GM23338 (cell line): ENCODE results near the gene IGFBP4. TPM values are rescaled to one million over a fixed set of nuclear protein-coding genes. Genes with fewer than 3 reads are reported as not detected.

Experiments
- ATAC-seq: fragments of 200-7000 bp; cut with Tn5 transposase; 3 replicates; pipeline ENCODE4 v1.9.1; 2020
- DNase-seq: peaks from one replicate; pipeline ENCODE4 v3.0.0-alpha.2; 2015; ENCODE audit warnings: low spot score
- H2AFZ ChIP-seq: fragments of 200-600 bp; sonication (generic); 2 replicates; pipeline ENCODE4 v1.8.0; 2016; ENCODE audit warnings: antibody characterized with exemption, mild to moderate bottlenecking, moderate library complexity
- H3F3A ChIP-seq: fragments of 200-600 bp; sonication (generic); replicated peaks from 2 replicates; pipeline ENCODE4 v1.8.0; 2017; ENCODE audit warnings: antibody characterized with exemption, mixed run types, low read depth
- H3K27ac ChIP-seq: fragments of 200-600 bp; sonication (generic); 2 replicates; pipeline ENCODE4 v1.6.1; 2016; ENCODE audit warnings: low read depth
- H3K27me3 ChIP-seq: fragments of 200-600 bp; sonication (generic); 2 replicates; pipeline ENCODE4 v1.8.0; 2016; ENCODE audit warnings: mild to moderate bottlenecking, mixed run types, moderate library complexity; ENCODE audit not compliant: insufficient read depth
- H3K36me3 ChIP-seq: fragments of 200-600 bp; sonication (generic); 2 replicates; pipeline ENCODE4 v1.8.0; 2016; ENCODE audit warnings: mild to moderate bottlenecking; ENCODE audit not compliant: insufficient read depth
- H3K4me1 ChIP-seq: fragments of 200-600 bp; sonication (generic); 2 replicates; pipeline ENCODE4 v1.8.0; 2016; ENCODE audit warnings: mild to moderate bottlenecking, moderate library complexity; ENCODE audit not compliant: insufficient read depth
- H3K4me2 ChIP-seq: fragments of 200-600 bp; sonication (generic); 2 replicates; pipeline ENCODE4 v1.7.1; 2017; ENCODE audit warnings: mixed run types
- H3K4me3 ChIP-seq: fragments of 200-600 bp; sonication (generic); 2 replicates; pipeline ENCODE4 v1.6.1; 2016; ENCODE audit warnings: mixed run types
- H3K79me2 ChIP-seq: fragments of 200-600 bp; sonication (generic); replicated peaks from 2 replicates; pipeline ENCODE4 v1.8.0; 2017; ENCODE audit warnings: mild to moderate bottlenecking; ENCODE audit not compliant: insufficient read depth
- H3K9me2 ChIP-seq: fragments of 200-600 bp; sonication (generic); 2 replicates; pipeline ENCODE4 v1.8.0; 2017; ENCODE audit not compliant: insufficient read depth
- H4K20me1 ChIP-seq: fragments of 200-600 bp; sonication (generic); replicated peaks from 2 replicates; pipeline ENCODE4 v1.8.0; 2017; ENCODE audit warnings: mild to moderate bottlenecking; ENCODE audit not compliant: insufficient read depth
- H3K27ac Mint-ChIP-seq: 2 replicates; pipeline ENCODE4 v1.8.0; 2020; ENCODE audit warnings: inconsistent platforms, mild to moderate bottlenecking, moderate library complexity, mixed read lengths
- H3K27me3 Mint-ChIP-seq: 3 replicates; pipeline ENCODE4 v1.8.0; 2022; ENCODE audit warnings: low read depth, mild to moderate bottlenecking, moderate library complexity, mixed read lengths, inconsistent platforms; ENCODE audit not compliant: insufficient read depth, poor library complexity
- H3K36me3 Mint-ChIP-seq: 3 replicates; pipeline ENCODE4 v1.8.0; 2021; ENCODE audit warnings: low read depth, mild to moderate bottlenecking, inconsistent platforms, moderate library complexity, mixed read lengths
- H3K4me1 Mint-ChIP-seq: 3 replicates; pipeline ENCODE4 v1.8.0; 2020; ENCODE audit warnings: mild to moderate bottlenecking, inconsistent platforms, mixed read lengths
- H3K4me3 Mint-ChIP-seq: 3 replicates; pipeline ENCODE4 v1.8.0; 2021; ENCODE audit warnings: moderate library complexity, mild to moderate bottlenecking, inconsistent platforms, mixed read lengths
- H3K9me3 Mint-ChIP-seq: 3 replicates; pipeline ENCODE4 v1.8.0; 2020; ENCODE audit warnings: moderate library complexity, mild to moderate bottlenecking, inconsistent platforms, mixed read lengths
- CREB1 ChIP-seq: fragments of 250-450 bp; sonication (Bioruptor Pico); IDR thresholded peaks from 2 replicates; pipeline ENCODE4 v1.5.0; 2020; ENCODE audit warnings: low read depth, mild to moderate bottlenecking, moderate library complexity
- EZH2 ChIP-seq: fragments of 200-600 bp; sonication (generic); IDR thresholded peaks from one replicate; pipeline ENCODE4 v1.8.0; 2017; ENCODE audit warnings: antibody characterized with exemption, mild to moderate bottlenecking, low read depth; ENCODE audit not compliant: unreplicated experiment
- JUNB ChIP-seq: IDR thresholded peaks from one replicate; pipeline ENCODE4 v1.6.1; 2016; ENCODE audit warnings: antibody characterized with exemption; ENCODE audit not compliant: unreplicated experiment
- POLR2AphosphoS5 ChIP-seq: IDR thresholded peaks from 2 replicates; pipeline ENCODE4 v1.6.1; 2016; ENCODE audit warnings: antibody characterized with exemption, low read depth
- STAT1 ChIP-seq: IDR thresholded peaks from one replicate; pipeline ENCODE4 v1.6.1; 2016; ENCODE audit warnings: antibody characterized with exemption; ENCODE audit not compliant: unreplicated experiment
- ZNF114 ChIP-seq: fragments of 250-450 bp; sonication (Bioruptor Pico); IDR thresholded peaks from 2 replicates; pipeline ENCODE4 v1.5.0; 2020; ENCODE audit warnings: mild to moderate bottlenecking, moderate library complexity
- polyA plus RNA-seq: library from polyadenylated mRNA; unstranded; fragments of >200 nt; fragmentation: Nextera tagmentation; extraction: Ambion mirVana; gene quantifications from 2 replicates; pipeline ENCODE4 v1.2.1, GENCODE V29; 2016
- total RNA-seq: library from RNA; depleted of rRNA; stranded (reverse); fragments of >200 nt; shearing (Covaris generic); gene quantifications from 2 replicates; pipeline ENCODE4 v1.2.3, GENCODE V29; 2014
- TF ChIP-seq, protein P1 (sequence below): fragments of 250-450 bp; sonication (Bioruptor Pico); IDR thresholded peaks from 2 replicates; pipeline ENCODE4 v1.5.0; 2020; ENCODE audit warnings: mild to moderate bottlenecking, moderate library complexity

Gene IGFBP4
- total and polyA plus RNA-seq, 2 experiments from 2014 or later = 38.7 to 78.9 TPM

DNA sequence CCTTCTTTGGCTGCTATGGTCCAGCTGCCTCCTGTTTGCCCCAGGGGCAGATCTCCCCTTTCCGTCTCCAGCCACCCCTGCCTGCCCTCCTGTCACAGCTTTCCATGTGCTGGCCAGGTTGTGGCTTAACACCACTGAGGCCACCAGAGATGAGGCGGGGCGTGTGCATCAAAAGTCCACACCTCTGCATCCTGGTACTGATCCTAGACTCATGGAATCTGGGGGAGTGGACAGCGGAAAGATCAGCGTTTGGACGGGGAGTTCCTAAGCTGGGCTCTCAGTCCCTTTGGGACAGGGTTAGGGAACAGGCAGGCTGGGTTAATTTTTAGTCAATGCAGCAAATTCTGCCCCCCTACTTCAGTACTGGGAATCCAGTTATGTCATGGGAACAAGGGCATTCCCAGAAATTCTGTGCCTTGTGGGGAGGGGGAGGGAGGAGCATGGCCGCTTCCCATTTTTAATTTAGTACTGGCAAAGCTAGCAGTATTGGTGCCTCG lies 3.9 kb downstream of the IGFBP4 start (continued):
- TF ChIP-seq, protein P1, sequence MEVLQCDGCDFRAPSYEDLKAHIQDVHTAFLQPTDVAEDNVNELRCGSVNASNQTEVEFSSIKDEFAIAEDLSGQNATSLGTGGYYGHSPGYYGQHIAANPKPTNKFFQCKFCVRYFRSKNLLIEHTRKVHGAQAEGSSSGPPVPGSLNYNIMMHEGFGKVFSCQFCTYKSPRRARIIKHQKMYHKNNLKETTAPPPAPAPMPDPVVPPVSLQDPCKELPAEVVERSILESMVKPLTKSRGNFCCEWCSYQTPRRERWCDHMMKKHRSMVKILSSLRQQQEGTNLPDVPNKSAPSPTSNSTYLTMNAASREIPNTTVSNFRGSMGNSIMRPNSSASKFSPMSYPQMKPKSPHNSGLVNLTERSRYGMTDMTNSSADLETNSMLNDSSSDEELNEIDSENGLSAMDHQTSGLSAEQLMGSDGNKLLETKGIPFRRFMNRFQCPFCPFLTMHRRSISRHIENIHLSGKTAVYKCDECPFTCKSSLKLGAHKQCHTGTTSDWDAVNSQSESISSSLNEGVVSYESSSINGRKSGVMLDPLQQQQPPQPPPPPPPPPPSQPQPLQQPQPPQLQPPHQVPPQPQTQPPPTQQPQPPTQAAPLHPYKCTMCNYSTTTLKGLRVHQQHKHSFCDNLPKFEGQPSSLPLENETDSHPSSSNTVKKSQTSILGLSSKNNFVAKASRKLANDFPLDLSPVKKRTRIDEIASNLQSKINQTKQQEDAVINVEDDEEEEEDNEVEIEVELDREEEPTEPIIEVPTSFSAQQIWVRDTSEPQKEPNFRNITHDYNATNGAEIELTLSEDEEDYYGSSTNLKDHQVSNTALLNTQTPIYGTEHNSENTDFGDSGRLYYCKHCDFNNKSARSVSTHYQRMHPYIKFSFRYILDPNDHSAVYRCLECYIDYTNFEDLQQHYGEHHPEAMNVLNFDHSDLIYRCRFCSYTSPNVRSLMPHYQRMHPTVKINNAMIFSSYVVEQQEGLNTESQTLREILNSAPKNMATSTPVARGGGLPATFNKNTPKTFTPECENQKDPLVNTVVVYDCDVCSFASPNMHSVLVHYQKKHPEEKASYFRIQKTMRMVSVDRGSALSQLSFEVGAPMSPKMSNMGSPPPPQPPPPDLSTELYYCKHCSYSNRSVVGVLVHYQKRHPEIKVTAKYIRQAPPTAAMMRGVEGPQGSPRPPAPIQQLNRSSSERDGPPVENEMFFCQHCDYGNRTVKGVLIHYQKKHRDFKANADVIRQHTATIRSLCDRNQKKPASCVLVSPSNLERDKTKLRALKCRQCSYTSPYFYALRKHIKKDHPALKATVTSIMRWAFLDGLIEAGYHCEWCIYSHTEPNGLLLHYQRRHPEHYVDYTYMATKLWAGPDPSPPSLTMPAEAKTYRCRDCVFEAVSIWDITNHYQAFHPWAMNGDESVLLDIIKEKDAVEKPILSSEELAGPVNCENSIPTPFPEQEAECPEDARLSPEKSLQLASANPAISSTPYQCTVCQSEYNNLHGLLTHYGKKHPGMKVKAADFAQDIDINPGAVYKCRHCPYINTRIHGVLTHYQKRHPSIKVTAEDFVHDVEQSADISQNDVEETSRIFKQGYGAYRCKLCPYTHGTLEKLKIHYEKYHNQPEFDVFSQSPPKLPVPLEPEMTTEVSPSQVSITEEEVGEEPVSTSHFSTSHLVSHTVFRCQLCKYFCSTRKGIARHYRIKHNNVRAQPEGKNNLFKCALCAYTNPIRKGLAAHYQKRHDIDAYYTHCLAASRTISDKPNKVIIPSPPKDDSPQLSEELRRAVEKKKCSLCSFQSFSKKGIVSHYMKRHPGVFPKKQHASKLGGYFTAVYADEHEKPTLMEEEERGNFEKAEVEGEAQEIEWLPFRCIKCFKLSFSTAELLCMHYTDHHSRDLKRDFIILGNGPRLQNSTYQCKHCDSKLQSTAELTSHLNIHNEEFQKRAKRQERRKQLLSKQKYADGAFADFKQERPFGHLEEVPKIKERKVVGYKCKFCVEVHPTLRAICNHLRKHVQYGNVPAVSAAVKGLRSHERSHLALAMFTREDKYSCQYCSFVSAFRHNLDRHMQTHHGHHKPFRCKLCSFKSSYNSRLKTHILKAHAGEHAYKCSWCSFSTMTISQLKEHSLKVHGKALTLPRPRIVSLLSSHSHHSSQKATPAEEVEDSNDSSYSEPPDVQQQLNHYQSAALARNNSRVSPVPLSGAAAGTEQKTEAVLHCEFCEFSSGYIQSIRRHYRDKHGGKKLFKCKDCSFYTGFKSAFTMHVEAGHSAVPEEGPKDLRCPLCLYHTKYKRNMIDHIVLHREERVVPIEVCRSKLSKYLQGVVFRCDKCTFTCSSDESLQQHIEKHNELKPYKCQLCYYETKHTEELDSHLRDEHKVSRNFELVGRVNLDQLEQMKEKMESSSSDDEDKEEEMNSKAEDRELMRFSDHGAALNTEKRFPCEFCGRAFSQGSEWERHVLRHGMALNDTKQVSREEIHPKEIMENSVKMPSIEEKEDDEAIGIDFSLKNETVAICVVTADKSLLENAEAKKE (CRISPR knock-in tag) = no peak
- no peak for TF ChIP-seq JUNB
- TF ChIP-seq CREB1 = no peak

DNA sequence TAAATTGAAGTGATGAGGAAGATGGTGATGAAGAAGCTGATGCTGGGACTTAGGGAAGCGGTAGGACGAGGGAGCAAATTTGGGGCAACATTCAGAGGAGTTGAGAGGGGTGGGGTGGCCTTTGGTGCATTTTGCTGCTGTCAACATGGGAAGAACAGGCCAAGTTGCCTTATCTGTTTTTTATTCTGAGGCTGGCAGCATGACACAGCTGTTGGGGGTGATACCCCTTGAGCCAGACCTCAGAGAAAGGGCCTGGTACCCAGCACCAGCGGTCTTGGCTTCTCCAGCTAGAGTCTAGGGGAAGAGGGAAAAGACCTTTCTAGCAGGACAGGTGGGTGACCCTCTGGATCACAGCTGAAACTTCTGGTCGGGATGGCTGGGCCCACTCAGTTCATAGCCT lies 4.6 kb downstream of the IGFBP4 start:
- ATAC-seq = no peak
- no peaks in the 10 kb centered on the region for H4K20me1 ChIP-seq

More for the DNA sequence above, 4.6 kb downstream of the IGFBP4 start:
- peaks cover 9% of the 10 kb centered on the region; the same call in 2 of the 3 replicates for H3K36me3 Mint-ChIP-seq
- Histone ChIP-seq H3K4me2 (no peak overlapping the region), H3F3A (no peaks in the 10 kb centered on the region; the same call in 1 of the 2 replicates), H3K27me3 (peaks cover 6% of the 10 kb centered on the region; the same call in 1 of the 2 replicates), H3K36me3 (peaks cover 3% of the 10 kb centered on the region; the same call in 1 of the 2 replicates), H3K4me3 (no peak overlapping the region), H3K27ac (no peak overlapping the region), H3K4me1 (peaks cover 34% of the 10 kb centered on the region), H3K9me2 (no peaks in the 10 kb centered on the region), H2AFZ (no peak overlapping the region), H3K79me2 (peaks cover 67% of the 10 kb centered on the region)
- H3K27me3 Mint-ChIP-seq = peaks cover 8% of the 10 kb centered on the region
- peaks cover 40% of the 10 kb centered on the region for H3K4me1 Mint-ChIP-seq
- H3K27ac Mint-ChIP-seq = no peak overlapping the region
- no peak for TF ChIP-seq EZH2
- TF ChIP-seq STAT1 = no peak
- TF ChIP-seq POLR2AphosphoS5 = no peak
- no peak for TF ChIP-seq ZNF114 (CRISPR knock-in tag)
- TF ChIP-seq, protein P1 (CRISPR knock-in tag) = no peak
- no peak for DNase-seq
- no peak overlapping the region for H3K4me3 Mint-ChIP-seq
- no peaks in the 10 kb centered on the region for H3K9me3 Mint-ChIP-seq
